Fibroblast of lung (primary cell): ENCODE measurements around the gene C3orf20.

ENCODE experiments used
- EZH2 ChIP-seq: IDR thresholded peaks from 2 replicates; pipeline ENCODE4 v1.5.1; 2012; ENCODE audit warnings: low read length, control low read depth, mild to moderate bottlenecking; ENCODE audit errors: missing control alignments
- TF ChIP-seq, protein P1 (sequence below), 2 donors: IDR thresholded peaks in 1 of 2; conservative IDR thresholded peaks in 1 of 2; 1 replicate in 1 of 2; 2 replicates in 1 of 2; pipeline ENCODE4 v1.5.1; 2011 to 2012; ENCODE audit warnings: low read length in 2 of 2, control low read depth in 1 of 2, inconsistent platforms in 1 of 2, low read depth in 1 of 2, mild to moderate bottlenecking in 1 of 2

DNA sequence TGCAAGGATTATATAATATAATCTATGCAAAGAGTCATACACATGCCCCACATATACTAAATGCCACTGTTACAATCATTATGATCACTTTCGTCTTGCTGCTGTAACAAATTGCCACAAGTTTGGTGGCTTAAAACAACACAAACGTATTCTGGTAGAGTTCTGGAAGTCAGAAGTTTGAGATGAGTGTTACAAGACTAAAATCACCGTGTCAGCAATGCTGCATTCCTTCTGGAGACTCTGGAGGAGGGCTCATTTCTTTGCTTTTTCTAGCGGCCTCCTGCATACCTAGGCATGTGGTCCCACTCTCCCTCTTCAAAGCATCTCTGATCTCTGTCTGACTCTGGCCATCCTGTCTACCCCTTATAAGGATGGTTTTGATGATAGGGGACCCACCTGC is 24.7 kb upstream of the C3orf20 start:
- TF ChIP-seq, protein P1, sequence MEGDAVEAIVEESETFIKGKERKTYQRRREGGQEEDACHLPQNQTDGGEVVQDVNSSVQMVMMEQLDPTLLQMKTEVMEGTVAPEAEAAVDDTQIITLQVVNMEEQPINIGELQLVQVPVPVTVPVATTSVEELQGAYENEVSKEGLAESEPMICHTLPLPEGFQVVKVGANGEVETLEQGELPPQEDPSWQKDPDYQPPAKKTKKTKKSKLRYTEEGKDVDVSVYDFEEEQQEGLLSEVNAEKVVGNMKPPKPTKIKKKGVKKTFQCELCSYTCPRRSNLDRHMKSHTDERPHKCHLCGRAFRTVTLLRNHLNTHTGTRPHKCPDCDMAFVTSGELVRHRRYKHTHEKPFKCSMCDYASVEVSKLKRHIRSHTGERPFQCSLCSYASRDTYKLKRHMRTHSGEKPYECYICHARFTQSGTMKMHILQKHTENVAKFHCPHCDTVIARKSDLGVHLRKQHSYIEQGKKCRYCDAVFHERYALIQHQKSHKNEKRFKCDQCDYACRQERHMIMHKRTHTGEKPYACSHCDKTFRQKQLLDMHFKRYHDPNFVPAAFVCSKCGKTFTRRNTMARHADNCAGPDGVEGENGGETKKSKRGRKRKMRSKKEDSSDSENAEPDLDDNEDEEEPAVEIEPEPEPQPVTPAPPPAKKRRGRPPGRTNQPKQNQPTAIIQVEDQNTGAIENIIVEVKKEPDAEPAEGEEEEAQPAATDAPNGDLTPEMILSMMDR (conservative IDR thresholded peaks at IDR 0.05 in 1 of 2, IDR thresholded peaks at IDR 0.05 in 1 of 2; ENCODE audit: low read depth in 1 of 2, low read length in 2 of 2): no peak
- TF ChIP-seq EZH2: no peak
